K562 (cell line): ENCODE data around the gene NRCAM. TPM values are rescaled to one million over a fixed set of nuclear protein-coding genes. Genes with fewer than 3 reads are reported as not detected.

Source experiments
- ATAC-seq: fragments of 200-7000 bp; cut with Tn5 transposase; 3 replicates; pipeline ENCODE4 v1.9.1; 2020; ENCODE audit warnings: moderate library complexity
- BruUV-seq: library from RNA; stranded (reverse); fragments of 400-500 nt; replicated peaks from 2 replicates; lab custom pipeline; 2021; lab: Mats Ljungman, UMichigan
- CTCF ChIA-PET: fragments of 300-600 bp; formaldehyde crosslinking; extraction: SDS; loops from one replicate; lab custom pipeline; 2021; ENCODE audit warnings: low intra/inter-chr PET ratio; lab: Yijun Ruan, JAX
- POLR2A ChIA-PET: fragments of 300-600, 350-650 bp; sonication (Branson Sonifier 250); formaldehyde crosslinking; extraction: SDS; loops from one replicate; lab custom pipeline; 2021; ENCODE audit warnings: antibody characterized with exemption, inconsistent platforms; lab: Yijun Ruan, JAX
- DNase-seq, 4 experiments: peaks; one replicate each; pipeline versions ENCODE4 v3.0.0 to v3.0.0-alpha.2; 2011 to 2018; ENCODE audit warnings: low spot score in 3 of 4, mixed read lengths in 3 of 4; ENCODE audit errors: extremely low read depth in 1 of 4
- FAIRE-seq: peaks from 2 replicates; lab custom pipeline; 2011; peaks lifted over from hg19 to GRCh38; lab: Jason Lieb, UNC
- H2AFZ ChIP-seq: 2 replicates; pipeline ENCODE4 v1.6.0; 2011; ENCODE audit warnings: low read depth, low read length, control low read depth, inconsistent platforms
- H3K27ac ChIP-seq: fragments of 200-600 bp; 3 replicates; pipeline ENCODE4 v1.8.0; 2011; ENCODE audit warnings: low read depth, mild to moderate bottlenecking, control low read depth, inconsistent platforms, low read length, moderate library complexity, mixed read lengths; ENCODE audit errors: extremely low read depth
- H3K27me3 ChIP-seq, 2 experiments: fragments of 300-600 bp in 1 of 2; 2 replicates in 1 of 2; 3 replicates in 1 of 2; pipeline versions ENCODE4 v1.6.0 to v1.8.0; 2011; ENCODE audit warnings: inconsistent platforms in 2 of 2, low read length in 2 of 2, mild to moderate bottlenecking in 1 of 2, mixed read lengths in 1 of 2, moderate library complexity in 1 of 2; ENCODE audit not compliant: control insufficient read depth in 2 of 2, insufficient read depth in 2 of 2
- H3K36me3 ChIP-seq: fragments of 300-600 bp; 3 replicates; pipeline ENCODE4 v1.8.0; 2011; ENCODE audit warnings: mild to moderate bottlenecking, low read length, inconsistent platforms; ENCODE audit not compliant: control insufficient read depth, insufficient read depth
- H3K4me1 ChIP-seq, 2 experiments: fragments of 200-600 bp in 1 of 2; replicated peaks in 1 of 2; 2 replicates in 1 of 2; 3 replicates in 1 of 2; pipeline versions ENCODE4 v1.5.1 to v1.8.0; 2011; ENCODE audit warnings: inconsistent platforms in 2 of 2, low read length in 2 of 2, mild to moderate bottlenecking in 1 of 2, mixed read lengths in 1 of 2, moderate library complexity in 1 of 2; ENCODE audit not compliant: control insufficient read depth in 2 of 2, insufficient read depth in 2 of 2
- H3K4me2 ChIP-seq: 2 replicates; pipeline ENCODE4 v1.6.1; 2011; ENCODE audit warnings: low read length, control low read depth, inconsistent platforms, mixed read lengths; ENCODE audit not compliant: insufficient read depth
- H3K4me3 ChIP-seq: fragments of 200-600 bp; sonication (generic), shearing (Covaris generic); 2 replicates; pipeline ENCODE4 v1.5.1; 2016; ENCODE audit warnings: control low read depth, inconsistent platforms
- H3K79me2 ChIP-seq: fragments of 200-600 bp; 3 replicates; pipeline ENCODE4 v1.8.0; 2011; ENCODE audit warnings: low read length, inconsistent platforms; ENCODE audit not compliant: control insufficient read depth, insufficient read depth
- H3K9ac ChIP-seq, 2 experiments: 2 replicates each; pipeline versions ENCODE4 v1.6.0 to v1.6.1; 2011; ENCODE audit warnings: low read depth in 2 of 2, low read length in 2 of 2, control low read depth in 1 of 2, inconsistent platforms in 1 of 2, mild to moderate bottlenecking in 1 of 2, mixed read lengths in 1 of 2; ENCODE audit not compliant: insufficient read depth in 1 of 2
- H3K9me1 ChIP-seq: one replicate; pipeline ENCODE4 v1.6.0; 2011; ENCODE audit warnings: inconsistent platforms, mild to moderate bottlenecking, low read length, moderate library complexity; ENCODE audit not compliant: control insufficient read depth, insufficient read depth
- H3K9me3 ChIP-seq: replicated peaks from 2 replicates; pipeline ENCODE4 v1.5.1; 2011; ENCODE audit warnings: low read depth, low read length, inconsistent platforms; ENCODE audit not compliant: control insufficient read depth, insufficient read depth
- H4K20me1 ChIP-seq: replicated peaks from 2 replicates; pipeline ENCODE4 v1.6.1; 2011; ENCODE audit warnings: low read length, inconsistent platforms, mixed read lengths; ENCODE audit not compliant: control insufficient read depth, insufficient read depth
- ATF2 ChIP-seq: sonication (generic); formaldehyde crosslinking; IDR thresholded peaks from 2 replicates; pipeline ENCODE4 v1.8.1; 2022; ENCODE audit warnings: missing genetic modification reagents
- BRF1 ChIP-seq: IDR thresholded peaks from 3 replicates; pipeline ENCODE4 v1.6.1; 2011; ENCODE audit warnings: borderline replicate concordance, mild to moderate bottlenecking; ENCODE audit not compliant: insufficient read length; ENCODE audit errors: extremely low read depth
- CHD1 ChIP-seq: fragments of 200-600 bp; sonication (generic); IDR thresholded peaks from one replicate; pipeline ENCODE4 v1.6.1; 2012; ENCODE audit warnings: mild to moderate bottlenecking, moderate library complexity, low read length, inconsistent platforms
- CTCF ChIP-seq, 3 experiments: IDR thresholded peaks in 2 of 3; conservative IDR thresholded peaks in 1 of 3; 2 replicates each; pipeline ENCODE4 v1.5.1; 2011 to 2012; ENCODE audit warnings: low read length in 3 of 3, mild to moderate bottlenecking in 3 of 3, control low read depth in 2 of 3, improper control_type of control experiment in 1 of 3, inconsistent platforms in 1 of 3, low read depth in 1 of 3, mixed read lengths in 1 of 3, moderate library complexity in 1 of 3; ENCODE audit not compliant: insufficient read depth in 2 of 3
- ETV1 ChIP-seq: fragments of 450-650 bp; conservative IDR thresholded peaks from 2 replicates; pipeline ENCODE4 v1.6.1; 2016; ENCODE audit warnings: missing genetic modification characterization, control low read depth, low read depth, missing compliant biosample characterization
- FOXK1 ChIP-seq: sonication (generic); formaldehyde crosslinking; IDR thresholded peaks from 2 replicates; pipeline ENCODE4 v1.8.0; 2022; ENCODE audit warnings: missing genetic modification reagents, mild to moderate bottlenecking, borderline replicate concordance
- NKRF ChIP-seq: fragments of 450-650 bp; IDR thresholded peaks from 2 replicates; pipeline ENCODE4 v1.6.1; 2016; ENCODE audit warnings: borderline replicate concordance
- ZNF316 ChIP-seq: fragments of 450-650 bp; IDR thresholded peaks from 2 replicates; pipeline ENCODE4 v1.6.1; 2016
- WGBS: fragments of 100-300 bp; shearing (Covaris generic); methylation state at CpG from one replicate; pipeline ENCODE4 v1.1.6; 2016; ENCODE audit warnings: low coverage, mixed read lengths; ENCODE audit not compliant: insufficient coverage; ENCODE audit errors: missing lambda C conversion rate; 5-methylcytosine and 5-hydroxymethylcytosine counted together
- in situ Hi-C: fragments of 300-500 bp; cut with MboI; formaldehyde crosslinking; loops from 4 replicates; pipeline ENCODE4 v1.15.0; 2018; ENCODE audit warnings: inconsistent platforms, mixed read lengths
- intact Hi-C: fragments of 100-400 bp; cut with micrococcal nuclease; formaldehyde crosslinking; loops from 2 replicates; pipeline ENCODE4 v1.14.2; 2022
- polyA plus RNA-seq, 8 experiments: library from polyadenylated mRNA; depleted of rRNA in 4 of 8; stranded (reverse) in 5 of 8; unstranded in 3 of 8; fragments of >200 nt; fragmentation: Nextera tagmentation in 2 of 8; fragmentation: Illumina TruSeq in 1 of 8; extraction: Ambion mirVana in 2 of 8; extraction: Trizol in 1 of 8; gene quantifications; 2 replicates each; pipeline versions ENCODE4 v1.2.1 to v1.2.3, GENCODE V29; 2011 to 2014; ENCODE audit warnings: inconsistent platforms in 1 of 8, missing spikeins in 1 of 8
- total RNA-seq, 7 experiments: library from RNA; depleted of rRNA in 6 of 7; stranded (reverse); fragments of >200 nt in 6 of 7; fragmentation: Illumina TruSeq in 2 of 7; extraction: Trizol in 2 of 7; gene quantifications; 2 replicates each; pipeline versions ENCODE4 v1.2.1 to v1.2.3, GENCODE V29; 2011 to 2021; ENCODE audit warnings: low replicate concordance in 1 of 7

Gene NRCAM
- total and polyA plus RNA-seq, 9 of the 15 experiments (the other 6 are each of a cell fraction or from before 2014, with no cell fraction given): 0.03 to 0.54 (median 0.12) TPM; not detected in 1

- H3K79me2 ChIP-seq: no peaks in the 10 kb centered on the region
- no peak overlapping the region for H3K4me3 ChIP-seq
- no peaks in the 10 kb centered on the region for H3K9me1 ChIP-seq
- no peak overlapping the region for H3K4me2 ChIP-seq
- H3K27me3 ChIP-seq: peaks cover 33 to 44% of the 10 kb centered on the region in 2 experiments
- ChIA-PET POLR2A (interaction anchor here (0.6 to 1.4 kb wide), 4 partner anchors 9 to 271 kb away, joined by 3 to 5 read pairs (median 4); partner anchors contain the start of genes DNAJB9 and THAP5), CTCF (no interaction called here)
- FAIRE-seq: no peak
- no peaks in the 10 kb centered on the region for H4K20me1 ChIP-seq
- no peak overlapping the region for H3K9ac ChIP-seq
- no peak; the same call in 2 of the 3 replicates for ATAC-seq
- H3K36me3 ChIP-seq: no peaks in the 10 kb centered on the region
- DNase-seq: no peak
- BruUV-seq: no TSS peak
- no peak overlapping the region for H3K27ac ChIP-seq
- intact Hi-C loops: no loop called here
- 33% methylated on average over 47 of the region's 72 CpGs for WGBS
- peak; percentile 17 for TF ChIP-seq CHD1
- no peak for TF ChIP-seq ETV1
- no peak for TF ChIP-seq NKRF
- no peak for TF ChIP-seq FOXK1 (CRISPR knock-in tag)
- no peak for TF ChIP-seq ATF2
- TF ChIP-seq CTCF (IDR thresholded peaks at IDR 0.05 in 2 of 3, conservative IDR thresholded peaks at IDR 0.05 in 1 of 3; ENCODE audit: insufficient read depth in 2 of 3, low read depth in 1 of 3, low read length in 3 of 3): 0 out of 6 replicates have a peak, but pooled peaks of 1 of the 3 experiments have one; percentile 4
- no peak for TF ChIP-seq BRF1
- no peak for TF ChIP-seq ZNF316
- TF ChIP-seq, all 486 proteins: peak for 2
- Histone ChIP-seq H2AFZ (no peak overlapping the region), H3K4me1 (peaks cover 0 to 20% of the 10 kb centered on the region in 2 experiments; a peak in 2 of 5 replicates), H3K9me3 (no peaks in the 10 kb centered on the region)
- in situ Hi-C loops: no loop called here
These were observed 1.3 kb downstream of the NRCAM start for GRCh38 chr7:108454674-108455550.
